OCI-LY7 (cell line): ENCODE data around the gene COL4A2.

Source experiments
- EZH2phosphoT487 ChIP-seq: fragments of 200-600 bp; sonication (generic); IDR thresholded peaks from 2 replicates; pipeline ENCODE4 v1.6.1; 2018; ENCODE audit warnings: low read depth, borderline replicate concordance, mild to moderate bottlenecking, mixed run types, antibody characterized with exemption, low read length, moderate library complexity, mixed read lengths
- TF ChIP-seq, protein P1 (sequence below): fragments of 200-600 bp; sonication (generic); conservative IDR thresholded peaks from 2 replicates; pipeline ENCODE4 v1.5.1; 2014; ENCODE audit warnings: mild to moderate bottlenecking, antibody characterized with exemption, low read length, moderate library complexity, mixed read lengths

DNA sequence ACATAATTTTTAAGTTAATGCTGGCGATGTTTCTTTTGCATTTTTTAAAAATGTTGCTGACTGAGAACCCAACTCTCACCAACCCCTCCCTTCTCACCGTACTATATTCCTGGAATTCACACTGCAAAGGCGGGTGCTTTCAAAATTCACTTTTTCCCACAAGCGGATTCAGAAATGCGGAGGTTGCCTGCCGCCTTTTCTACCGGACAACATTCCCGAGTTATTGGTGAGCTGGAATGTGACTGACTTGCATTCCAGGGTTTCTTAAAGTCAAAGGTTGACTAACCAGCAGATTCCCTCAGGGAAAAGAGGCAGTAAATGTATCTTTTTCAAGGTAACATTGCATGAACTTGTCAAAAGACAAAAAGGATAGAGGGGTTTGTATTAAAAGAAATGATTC, 141.1 kb downstream of the COL4A2 start:
- TF ChIP-seq, protein P1, sequence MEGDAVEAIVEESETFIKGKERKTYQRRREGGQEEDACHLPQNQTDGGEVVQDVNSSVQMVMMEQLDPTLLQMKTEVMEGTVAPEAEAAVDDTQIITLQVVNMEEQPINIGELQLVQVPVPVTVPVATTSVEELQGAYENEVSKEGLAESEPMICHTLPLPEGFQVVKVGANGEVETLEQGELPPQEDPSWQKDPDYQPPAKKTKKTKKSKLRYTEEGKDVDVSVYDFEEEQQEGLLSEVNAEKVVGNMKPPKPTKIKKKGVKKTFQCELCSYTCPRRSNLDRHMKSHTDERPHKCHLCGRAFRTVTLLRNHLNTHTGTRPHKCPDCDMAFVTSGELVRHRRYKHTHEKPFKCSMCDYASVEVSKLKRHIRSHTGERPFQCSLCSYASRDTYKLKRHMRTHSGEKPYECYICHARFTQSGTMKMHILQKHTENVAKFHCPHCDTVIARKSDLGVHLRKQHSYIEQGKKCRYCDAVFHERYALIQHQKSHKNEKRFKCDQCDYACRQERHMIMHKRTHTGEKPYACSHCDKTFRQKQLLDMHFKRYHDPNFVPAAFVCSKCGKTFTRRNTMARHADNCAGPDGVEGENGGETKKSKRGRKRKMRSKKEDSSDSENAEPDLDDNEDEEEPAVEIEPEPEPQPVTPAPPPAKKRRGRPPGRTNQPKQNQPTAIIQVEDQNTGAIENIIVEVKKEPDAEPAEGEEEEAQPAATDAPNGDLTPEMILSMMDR, result no peak
- TF ChIP-seq EZH2phosphoT487, result no peak
